ENCODE measurements around the gene RACGAP1.

RACGAP1 gene

DNA sequence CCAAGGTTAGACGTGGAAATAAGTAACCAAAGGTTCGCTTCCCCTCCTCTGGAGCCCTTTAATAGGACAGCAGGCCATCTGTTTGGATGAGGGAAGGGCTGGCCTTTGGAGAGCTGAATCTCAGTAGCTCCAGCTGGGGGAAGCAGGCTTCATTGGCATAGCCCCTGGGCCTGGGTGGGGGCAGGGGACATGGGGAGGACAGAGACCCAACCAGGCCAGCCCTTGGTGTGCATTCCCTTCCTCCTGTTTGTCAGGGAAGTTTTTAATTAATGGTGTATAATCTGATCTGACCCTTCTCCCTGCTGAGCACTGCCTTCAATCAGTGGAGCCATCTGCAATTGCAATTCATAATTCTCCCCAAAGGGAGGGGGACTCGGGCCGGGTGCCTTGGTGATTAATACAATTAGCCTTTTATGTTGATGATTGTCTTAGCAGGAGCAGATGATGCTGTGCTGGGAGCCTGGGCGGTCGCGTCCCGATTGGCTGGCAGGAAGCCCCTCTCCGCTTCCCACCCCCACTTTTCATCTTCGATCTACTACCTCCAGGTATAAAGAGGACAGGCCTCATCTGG is 46.2 kb downstream of the RACGAP1 start:
- no peak for DNase-seq (ENCODE audit: low spot score)
- in situ Hi-C loops (cut with MboI; ENCODE audit: low sequenced_read_pairs, unreplicated experiment): loop anchor here (10.0 kb wide), 1 partner anchor 76 kb away; the partner anchor contains the start of gene ASIC1
- TF ChIP-seq, protein P1, sequence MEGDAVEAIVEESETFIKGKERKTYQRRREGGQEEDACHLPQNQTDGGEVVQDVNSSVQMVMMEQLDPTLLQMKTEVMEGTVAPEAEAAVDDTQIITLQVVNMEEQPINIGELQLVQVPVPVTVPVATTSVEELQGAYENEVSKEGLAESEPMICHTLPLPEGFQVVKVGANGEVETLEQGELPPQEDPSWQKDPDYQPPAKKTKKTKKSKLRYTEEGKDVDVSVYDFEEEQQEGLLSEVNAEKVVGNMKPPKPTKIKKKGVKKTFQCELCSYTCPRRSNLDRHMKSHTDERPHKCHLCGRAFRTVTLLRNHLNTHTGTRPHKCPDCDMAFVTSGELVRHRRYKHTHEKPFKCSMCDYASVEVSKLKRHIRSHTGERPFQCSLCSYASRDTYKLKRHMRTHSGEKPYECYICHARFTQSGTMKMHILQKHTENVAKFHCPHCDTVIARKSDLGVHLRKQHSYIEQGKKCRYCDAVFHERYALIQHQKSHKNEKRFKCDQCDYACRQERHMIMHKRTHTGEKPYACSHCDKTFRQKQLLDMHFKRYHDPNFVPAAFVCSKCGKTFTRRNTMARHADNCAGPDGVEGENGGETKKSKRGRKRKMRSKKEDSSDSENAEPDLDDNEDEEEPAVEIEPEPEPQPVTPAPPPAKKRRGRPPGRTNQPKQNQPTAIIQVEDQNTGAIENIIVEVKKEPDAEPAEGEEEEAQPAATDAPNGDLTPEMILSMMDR (IDR thresholded peaks at IDR 0.05; ENCODE audit: borderline replicate concordance, control extremely low read depth, extremely low read depth, insufficient read depth, missing control alignments): no peak

DNA sequence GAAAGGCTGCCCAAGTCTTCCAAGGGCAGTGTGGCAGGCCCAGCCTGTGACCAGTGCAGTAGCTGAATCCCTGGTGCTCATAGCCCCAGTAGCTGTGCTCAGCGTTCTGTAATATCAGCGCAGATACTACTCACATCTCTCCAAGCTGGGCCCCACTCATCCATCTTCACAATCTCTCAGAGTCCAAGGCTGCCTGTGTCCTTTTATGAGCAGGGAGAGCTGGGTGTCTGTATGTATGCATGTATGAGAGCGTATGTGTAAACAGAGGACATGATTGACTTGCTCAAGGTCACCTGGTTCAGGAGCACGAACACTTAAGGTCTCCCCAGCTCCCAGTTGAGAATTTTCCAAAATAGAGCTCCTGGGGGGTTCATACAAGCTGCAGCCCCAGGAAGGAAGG is 47.2 kb downstream of the RACGAP1 start:
- DNase-seq (ENCODE audit: low spot score): no peak
- TF ChIP-seq, protein P1 (IDR thresholded peaks at IDR 0.05; ENCODE audit: borderline replicate concordance, control extremely low read depth, extremely low read depth, insufficient read depth, missing control alignments): no peak
- in situ Hi-C loops (cut with MboI; ENCODE audit: low sequenced_read_pairs, unreplicated experiment): loop anchor here (10.0 kb wide), 1 partner anchor 77 kb away; the partner anchor contains the start of gene ASIC1

DNA sequence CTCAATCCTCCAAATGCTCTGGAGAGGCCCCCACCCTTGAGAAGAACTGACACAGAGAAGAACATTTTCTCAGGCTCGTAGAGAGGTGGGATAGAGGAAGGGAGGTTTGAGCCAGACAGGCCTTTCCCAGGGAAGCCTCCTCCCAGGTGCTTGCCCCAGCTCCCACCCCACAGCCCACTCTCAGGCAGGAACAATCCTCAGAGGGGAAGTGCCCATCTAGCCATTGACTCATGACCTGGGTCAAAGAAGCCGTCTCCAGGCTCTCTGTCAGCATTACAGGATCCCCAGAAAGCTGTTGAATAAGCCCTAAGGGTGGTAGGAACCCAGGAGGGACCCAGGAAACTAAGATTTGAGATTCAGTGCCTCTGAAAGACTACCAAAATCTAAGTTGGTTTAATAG is 48.7 kb downstream of the RACGAP1 start:
- in situ Hi-C loops (cut with MboI; ENCODE audit: low sequenced_read_pairs, unreplicated experiment): loop anchor here (10.0 kb wide), 1 partner anchor 78 kb away; the partner anchor contains the start of gene ASIC1
- no peak for DNase-seq (ENCODE audit: low spot score)

DNA sequence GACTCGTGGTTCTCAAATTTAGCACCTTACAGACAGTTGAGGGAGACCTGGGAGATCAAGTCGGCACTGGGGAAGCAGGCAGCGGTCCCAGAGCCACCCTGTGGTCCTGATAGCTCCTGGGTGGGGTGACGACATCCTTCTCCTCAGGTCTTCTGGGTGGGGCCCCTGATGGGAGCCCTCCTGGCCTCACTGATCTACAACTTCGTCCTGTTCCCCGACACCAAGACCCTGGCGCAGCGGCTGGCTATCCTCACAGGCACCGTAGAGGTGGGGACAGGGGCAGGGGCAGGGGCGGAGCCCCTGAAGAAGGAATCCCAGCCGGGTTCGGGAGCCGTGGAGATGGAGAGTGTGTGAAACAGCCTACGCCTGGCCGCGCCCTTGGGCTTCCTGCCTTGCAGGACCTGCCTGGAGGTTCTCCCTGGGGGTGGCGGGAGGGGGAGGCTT is 50.0 kb downstream of the RACGAP1 start:
- DNase-seq (ENCODE audit: low spot score): no peak
- in situ Hi-C loops (cut with MboI; ENCODE audit: low sequenced_read_pairs, unreplicated experiment): loop anchor here (10.0 kb wide), 1 partner anchor 79 kb away; the partner anchor contains the start of gene ASIC1

More for the DNA sequence above, 48.7 kb downstream of the RACGAP1 start:
- TF ChIP-seq, protein P1 (IDR thresholded peaks at IDR 0.05; ENCODE audit: borderline replicate concordance, control extremely low read depth, extremely low read depth, insufficient read depth, missing control alignments): no peak

DNA sequence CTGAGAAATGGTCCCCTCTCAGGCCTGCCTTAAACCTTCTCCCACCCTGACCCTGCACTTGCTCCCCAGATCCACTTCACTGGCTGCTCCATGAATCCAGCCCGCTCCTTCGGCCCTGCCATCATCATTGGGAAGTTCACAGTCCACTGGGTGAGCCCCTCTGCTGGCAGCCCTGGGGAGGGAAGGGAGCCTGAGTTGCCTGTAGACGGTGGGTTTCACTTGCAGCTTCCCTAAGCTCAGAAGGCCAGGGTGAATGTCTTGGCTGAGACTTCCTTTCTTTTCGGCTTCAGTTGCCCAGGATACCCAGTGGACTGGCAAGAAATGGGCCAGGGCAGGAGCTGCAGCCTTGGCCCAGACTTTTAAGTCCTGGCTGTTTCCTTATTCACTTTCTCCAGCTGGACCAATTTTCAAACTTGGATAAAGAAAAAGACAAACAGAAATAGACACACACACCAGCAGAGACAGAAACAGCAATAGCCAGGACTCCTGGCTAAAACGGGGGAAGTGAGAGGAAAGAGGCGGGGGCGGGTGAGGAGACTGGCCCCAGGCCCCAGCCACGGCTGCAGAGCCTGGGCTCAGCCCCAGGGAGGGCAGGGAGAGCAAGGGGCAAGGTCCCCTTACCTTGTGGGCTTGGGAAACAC is 50.5 kb downstream of the RACGAP1 start:
- in situ Hi-C loops (cut with MboI; ENCODE audit: low sequenced_read_pairs, unreplicated experiment): loop anchor here (10.0 kb wide), 1 partner anchor 80 kb away; the partner anchor contains the start of gene ASIC1
- TF ChIP-seq, protein P1 (IDR thresholded peaks at IDR 0.05; ENCODE audit: borderline replicate concordance, control extremely low read depth, extremely low read depth, insufficient read depth, missing control alignments): no peak
- DNase-seq (ENCODE audit: low spot score): peak; percentile 16

More for the DNA sequence above, 50.0 kb downstream of the RACGAP1 start:
- TF ChIP-seq, protein P1 (IDR thresholded peaks at IDR 0.05; ENCODE audit: borderline replicate concordance, control extremely low read depth, extremely low read depth, insufficient read depth, missing control alignments): no peak

DNA sequence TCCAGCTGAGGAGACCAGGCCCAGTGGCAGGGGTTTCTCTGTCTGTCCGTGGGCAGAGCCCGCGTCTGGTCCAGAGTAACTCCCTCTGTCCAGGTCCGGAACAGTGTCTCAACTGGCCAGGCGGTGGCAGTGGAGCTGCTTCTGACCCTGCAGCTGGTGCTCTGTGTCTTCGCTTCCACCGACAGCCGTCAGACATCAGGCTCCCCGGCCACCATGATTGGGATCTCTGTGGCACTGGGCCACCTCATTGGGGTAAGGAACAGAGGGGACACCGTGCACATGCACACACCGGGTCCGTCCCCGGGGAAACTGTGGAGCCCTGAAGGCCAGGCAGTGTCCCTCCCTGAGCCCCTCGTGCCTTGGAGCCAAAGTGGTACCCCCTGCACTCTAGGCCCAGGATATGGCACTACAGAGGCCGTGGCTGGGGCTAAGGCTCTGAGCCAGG is 51.0 kb downstream of the RACGAP1 start:
- DNase-seq (ENCODE audit: low spot score): no peak
- TF ChIP-seq, protein P1 (IDR thresholded peaks at IDR 0.05; ENCODE audit: borderline replicate concordance, control extremely low read depth, extremely low read depth, insufficient read depth, missing control alignments): no peak
- in situ Hi-C loops (cut with MboI; ENCODE audit: low sequenced_read_pairs, unreplicated experiment): loop anchor here (10.0 kb wide), 1 partner anchor 81 kb away; the partner anchor contains the start of gene ASIC1
